Retina (tissue), 1 donor: ENCODE data around the gene HEATR5A.
"Not testable (repeated sequence)": the region's sequence is repeated elsewhere in the genome, so short reads cannot be mapped to it uniquely, and the experiment has no call there.

ENCODE experiments used
- DNase-seq: peaks from one replicate; pipeline ENCODE4 v3.0.0-alpha.2; 2016

Gene HEATR5A

DNA sequence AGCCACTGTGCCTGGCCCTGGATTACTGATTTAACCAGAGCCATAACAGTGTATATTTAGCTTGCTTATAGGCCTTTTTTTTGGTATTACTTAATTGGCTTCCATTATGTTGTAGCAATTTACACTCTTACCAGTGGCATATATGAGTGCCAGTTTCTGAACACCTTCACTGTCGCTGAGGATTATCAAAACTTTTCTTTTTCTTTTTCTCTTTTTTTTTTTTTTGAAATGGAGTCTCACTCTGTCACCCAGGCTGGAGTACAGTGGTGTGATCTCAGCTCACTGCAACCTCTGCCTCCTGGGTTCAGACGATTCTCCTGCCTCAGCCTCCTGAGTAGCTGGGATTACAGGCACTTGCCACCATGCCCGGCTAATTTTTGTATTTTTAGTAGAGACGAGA is 164.4 kb downstream of the HEATR5A start:
- not testable (repeated sequence) for DNase-seq

DNA sequence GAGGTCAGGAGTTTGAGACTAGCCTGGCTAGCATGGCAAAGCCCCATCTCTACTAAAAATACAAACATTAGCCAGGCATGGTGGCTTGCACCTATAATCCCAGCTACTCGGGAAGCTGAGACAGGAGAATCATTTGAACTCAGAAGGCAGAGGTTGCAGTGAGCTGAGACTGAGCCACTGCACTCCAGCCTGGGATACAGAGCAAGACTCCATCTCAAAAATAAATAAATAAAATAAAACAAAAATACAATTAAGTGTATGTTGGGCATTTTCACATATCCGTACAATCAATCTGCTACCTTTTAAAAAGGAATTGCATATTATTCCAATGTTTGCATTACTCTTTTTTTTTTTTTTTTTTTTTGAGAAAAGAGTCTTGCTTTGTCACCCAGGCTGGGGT is 165.1 kb downstream of the HEATR5A start:
- DNase-seq, result no peak

DNA sequence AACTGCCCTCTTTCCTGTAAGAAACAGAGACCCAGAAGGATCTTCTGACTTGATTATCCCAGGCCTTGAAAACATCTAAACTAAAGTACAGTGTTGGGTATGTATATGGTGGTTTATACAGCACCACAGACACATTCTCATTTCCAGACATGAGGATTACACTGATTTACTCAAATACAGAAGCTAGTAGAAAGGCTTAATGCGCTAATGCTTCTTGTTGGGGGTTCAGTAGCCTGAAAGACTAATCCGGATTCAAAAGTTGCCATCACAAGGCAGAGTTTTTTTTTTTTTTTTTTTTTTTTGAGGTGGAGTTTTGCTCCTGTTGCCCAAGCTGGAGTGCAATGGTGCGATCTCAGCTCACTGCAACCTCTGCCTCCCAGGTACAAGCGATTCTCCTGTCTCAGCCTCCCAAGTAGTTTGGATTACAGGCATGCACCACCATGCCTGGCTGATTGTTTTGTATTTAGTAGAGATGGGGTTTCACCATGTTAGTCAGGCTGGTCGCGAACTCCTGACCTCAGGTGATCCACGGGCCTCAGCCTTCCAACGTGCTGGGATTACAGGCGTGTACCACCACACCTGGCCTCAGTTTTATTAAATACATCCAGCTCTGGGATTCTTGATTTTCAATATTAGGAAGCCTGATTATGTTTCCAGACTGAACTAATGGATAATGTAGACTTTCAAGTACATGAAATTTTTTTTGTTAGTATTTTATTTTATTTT is 166.4 kb downstream of the HEATR5A start:
- no peak for DNase-seq

DNA sequence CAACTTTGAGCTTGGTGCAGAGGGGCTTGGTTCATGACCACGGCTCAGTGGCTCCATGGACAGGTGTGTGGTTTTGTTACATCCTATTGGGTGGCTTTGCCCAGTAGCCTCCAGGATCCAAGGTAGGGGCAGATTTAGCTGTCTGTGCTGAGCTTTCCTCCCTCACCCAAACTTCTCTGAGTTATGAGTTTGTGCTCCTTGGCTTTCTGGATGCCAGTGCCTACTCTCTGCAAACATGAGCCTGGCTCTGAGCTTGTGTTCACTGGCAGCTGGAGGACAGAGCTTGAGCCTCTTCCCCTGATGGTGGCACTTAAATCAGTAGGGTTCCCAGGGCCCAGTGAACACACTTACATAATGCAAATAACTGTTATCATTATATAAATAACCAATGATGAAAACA is 167.5 kb downstream of the HEATR5A start:
- DNase-seq, result no peak

DNA sequence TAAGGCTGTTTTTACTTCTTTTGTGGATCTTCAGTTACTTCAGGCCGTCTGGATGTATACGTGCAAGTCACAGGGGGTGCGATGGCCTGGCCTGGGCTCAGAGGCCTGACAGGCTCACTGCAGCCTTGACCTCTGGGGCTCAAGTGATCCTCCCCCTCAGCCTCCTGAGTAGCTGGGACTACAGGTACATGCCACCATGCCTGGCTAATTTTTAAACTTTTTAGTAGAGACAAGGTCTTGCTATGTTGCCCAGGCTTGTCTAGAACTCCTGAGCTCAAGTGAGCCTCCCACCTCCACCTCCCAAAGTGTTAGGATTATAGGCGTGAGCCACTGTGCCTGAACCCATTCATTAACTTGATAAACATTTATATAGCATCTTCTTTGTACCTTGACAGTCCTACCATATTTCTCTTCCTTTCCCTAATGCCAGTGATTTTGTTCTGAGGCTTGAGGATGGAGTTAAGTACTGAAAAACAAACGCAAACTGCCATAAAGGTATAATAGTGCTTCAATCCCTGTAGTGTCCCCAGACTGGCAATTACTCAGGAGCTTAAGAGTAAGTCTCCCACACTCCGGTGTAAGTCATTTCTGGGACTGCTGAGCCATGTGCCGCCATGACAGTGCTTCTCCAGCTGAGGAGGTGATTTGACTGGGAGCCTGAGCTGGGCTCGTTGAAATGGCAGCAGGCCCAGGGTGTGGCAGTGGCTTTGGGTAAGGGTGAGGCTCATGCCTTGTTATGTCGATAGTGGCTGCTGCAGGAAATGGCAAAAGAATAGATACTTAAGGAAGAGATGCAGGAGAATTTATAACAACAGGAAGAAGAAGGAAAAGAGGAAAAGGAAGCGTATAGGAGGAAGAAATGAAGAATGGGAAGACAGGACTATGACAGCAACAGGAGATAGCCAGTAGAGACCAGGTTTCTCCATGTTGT is 169.1 kb downstream of the HEATR5A start:
- DNase-seq, result no peak

DNA sequence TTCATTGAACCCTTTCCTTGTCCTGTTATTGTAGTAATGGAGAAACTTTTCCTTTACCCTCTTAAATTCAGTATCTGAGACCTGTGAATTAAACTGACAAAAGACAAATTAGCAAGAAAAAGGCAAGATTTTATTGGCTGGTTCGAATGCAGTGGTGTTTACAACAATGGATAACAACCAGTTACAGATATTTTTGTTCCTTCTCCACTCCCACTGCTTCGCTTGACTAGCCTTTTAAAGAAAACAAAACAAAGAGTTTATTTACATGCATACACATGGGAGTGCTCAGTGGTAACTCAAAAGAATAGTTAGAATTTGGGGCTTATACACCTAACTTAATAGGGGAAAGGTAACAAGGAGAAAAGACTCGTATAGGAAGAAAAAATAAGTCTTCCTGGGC is 175.7 kb downstream of the HEATR5A start:
- no peak for DNase-seq

DNA sequence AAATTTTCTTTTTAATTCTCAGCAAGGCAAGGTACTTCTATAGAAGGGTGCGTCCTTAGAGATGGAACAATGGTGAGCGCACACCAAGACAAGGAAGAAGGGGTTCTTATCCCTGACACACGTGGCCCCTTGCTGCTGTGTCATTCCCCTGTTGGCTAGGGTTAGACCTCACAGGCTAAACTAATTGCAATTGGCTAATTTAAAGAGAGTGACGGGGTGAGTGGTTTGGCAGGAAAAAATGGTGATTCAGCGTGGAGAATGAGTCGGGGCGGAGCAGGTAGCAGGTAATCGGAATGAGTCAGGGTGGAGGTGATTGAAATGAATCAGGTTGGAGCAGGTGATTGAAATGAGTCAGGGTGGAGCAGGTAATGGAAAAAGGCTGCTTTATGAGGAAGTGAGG is 176.5 kb downstream of the HEATR5A start:
- DNase-seq, result no peak

DNA sequence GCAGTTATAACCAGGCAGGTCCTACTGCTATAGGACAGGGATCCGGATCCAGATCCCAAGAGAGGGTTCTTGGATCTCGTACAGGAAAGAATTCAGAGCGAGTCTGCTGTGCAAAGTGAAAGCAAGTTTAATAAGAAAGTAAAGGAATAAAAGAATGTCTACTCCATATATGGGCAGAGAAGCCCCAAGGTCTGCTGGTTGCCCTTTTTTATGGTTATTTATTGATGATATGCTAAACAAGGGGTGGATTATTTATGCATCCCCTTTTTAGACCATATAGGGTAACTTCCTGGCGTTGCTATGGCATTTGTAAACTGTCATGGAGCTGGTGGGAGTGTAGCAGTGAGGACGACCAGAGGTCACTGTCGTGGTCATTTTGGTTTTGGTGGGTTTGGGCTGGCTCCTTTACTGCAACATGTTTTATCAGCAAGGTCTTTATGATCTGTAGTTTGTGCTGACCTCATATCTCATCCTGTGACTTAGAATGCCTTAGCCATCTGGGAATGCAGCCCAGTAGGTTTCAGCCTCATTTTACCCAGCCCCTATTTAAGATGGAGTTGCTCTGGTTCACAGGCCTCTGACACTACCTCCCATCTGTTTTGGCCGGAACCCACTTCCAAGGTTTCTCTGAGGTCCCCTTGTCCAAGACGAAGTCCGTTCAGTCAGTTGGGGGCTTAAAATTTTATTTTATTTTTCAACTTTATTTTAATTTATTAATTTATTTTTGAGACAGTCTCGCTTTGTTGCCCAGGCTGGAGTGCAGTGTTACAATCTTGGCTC is 178.0 kb downstream of the HEATR5A start:
- not testable (repeated sequence) for DNase-seq
